ENCODE results near the gene TMTC1. TPM values are rescaled to one million over a fixed set of nuclear protein-coding genes. Genes with fewer than 3 reads are reported as not detected.

Gene TMTC1
- total and polyA plus RNA-seq, 8 donors = 0.85 to 37.7 (median 1.9) TPM

- Histone ChIP-seq H3K36me3 (no peaks in the 10 kb centered on the region), H3K27me3 (no peaks in the 10 kb centered on the region), H3K27ac (no peak overlapping the region), H3K4me3 (no peak overlapping the region), H3K9me3 (no peaks in the 10 kb centered on the region), H3K4me1 (no peaks in the 10 kb centered on the region)
- DNase-seq (no peak), ATAC-seq (no peak)
- intact Hi-C loops (cut with DNase I) = no loop called here
- TF ChIP-seq CTCF (IDR thresholded peaks at IDR 0.05) = no peak
Observed at GRCh38 chr12:29617407-29617803, 166.3 kb downstream of the TMTC1 start.

GRCh38 chr12:29616664-29617406 lies 166.9 kb downstream of the TMTC1 start:
- TF ChIP-seq CTCF (IDR thresholded peaks at IDR 0.05) = no peak

GRCh38 chr12:29614694-29615325 lies 168.9 kb downstream of the TMTC1 start:
- DNase-seq = no peak
- Histone ChIP-seq H3K4me1 (no peaks in the 10 kb centered on the region), H3K27ac (no peak overlapping the region), H3K4me3 (no peak overlapping the region), H3K27me3 (no peaks in the 10 kb centered on the region), H3K36me3 (no peaks in the 10 kb centered on the region), H3K9me3 (no peaks in the 10 kb centered on the region)
- intact Hi-C loops (cut with DNase I) = no loop called here
- TF ChIP-seq CTCF (IDR thresholded peaks at IDR 0.05) = no peak
- no peak for ATAC-seq

More at GRCh38 chr12:29616664-29617406, 166.9 kb downstream of the TMTC1 start:
- no peak overlapping the region for H3K4me3 ChIP-seq
- H3K27me3 ChIP-seq = no peaks in the 10 kb centered on the region
- intact Hi-C loops (cut with DNase I) = no loop called here
- no peaks in the 10 kb centered on the region for H3K4me1 ChIP-seq
- H3K27ac ChIP-seq = no peak overlapping the region
- ATAC-seq (no peak), DNase-seq (no peak)
- no peaks in the 10 kb centered on the region for H3K36me3 ChIP-seq
- no peaks in the 10 kb centered on the region for H3K9me3 ChIP-seq

GRCh38 chr12:29612912-29613311 lies 170.8 kb downstream of the TMTC1 start:
- TF ChIP-seq CTCF (IDR thresholded peaks at IDR 0.05) = no peak
- H3K9me3 ChIP-seq = no peaks in the 10 kb centered on the region
- ATAC-seq (no peak), DNase-seq (no peak)
- H3K27me3 ChIP-seq = no peaks in the 10 kb centered on the region
- H3K4me1 ChIP-seq = no peaks in the 10 kb centered on the region
- H3K36me3 ChIP-seq = no peaks in the 10 kb centered on the region
- intact Hi-C loops (cut with DNase I) = no loop called here
- no peak overlapping the region for H3K4me3 ChIP-seq
- no peak overlapping the region for H3K27ac ChIP-seq

- no peaks in the 10 kb centered on the region for H3K27me3 ChIP-seq
- no peaks in the 10 kb centered on the region for H3K36me3 ChIP-seq
- H3K4me1 ChIP-seq = no peaks in the 10 kb centered on the region
- TF ChIP-seq CTCF (IDR thresholded peaks at IDR 0.05) = no peak
- intact Hi-C loops (cut with DNase I) = no loop called here
- ATAC-seq = no peak
- H3K27ac ChIP-seq = no peak overlapping the region
- DNase-seq = no peak
- H3K4me3 ChIP-seq = no peak overlapping the region
- no peaks in the 10 kb centered on the region for H3K9me3 ChIP-seq
Observed at GRCh38 chr12:29611906-29612305, 171.8 kb downstream of the TMTC1 start.
